SK-N-SH (cell line): ENCODE results near the gene EHD1. TPM values are rescaled to one million over a fixed set of nuclear protein-coding genes. Genes with fewer than 3 reads are reported as not detected.
A peak's percentile ranks its signal among the peaks of the same experiment; 100 is the strongest.

Experiments used
- CTCF ChIA-PET: fragments of 300-600, 350-600 bp; formaldehyde crosslinking; extraction: SDS; loops from one replicate; lab custom pipeline; 2021; lab: Yijun Ruan, JAX
- POLR2A ChIA-PET: fragments of 350-600 bp; sonication (Branson Sonifier 250); formaldehyde crosslinking; extraction: SDS; loops from one replicate; lab custom pipeline; 2020; ENCODE audit warnings: antibody characterized with exemption, inconsistent platforms; lab: Yijun Ruan, JAX
- DNase-seq: peaks from one replicate; pipeline ENCODE4 v3.0.0; 2012
- H2AFZ ChIP-seq: fragments of 200-600 bp; sonication (generic); 2 replicates; pipeline ENCODE4 v1.8.1; 2016; ENCODE audit warnings: antibody characterized with exemption, mild to moderate bottlenecking, low read depth
- H3F3A ChIP-seq: fragments of 200-600 bp; sonication (generic); replicated peaks from 2 replicates; pipeline ENCODE3; 2016; ENCODE audit warnings: antibody characterized with exemption, mild to moderate bottlenecking; ENCODE audit not compliant: insufficient read depth
- H3K27ac ChIP-seq, 2 experiments: fragments of 200-500 bp in 1 of 2; fragments of 200-600 bp in 1 of 2; sonication (Bioruptor generic) in 1 of 2; sonication (generic), shearing (Covaris generic) in 1 of 2; 2 replicates each; pipeline versions ENCODE4 v1.5.1 to v1.6.1; 2014 to 2016; ENCODE audit warnings: low read depth in 2 of 2, inconsistent platforms in 1 of 2, low read length in 1 of 2, mild to moderate bottlenecking in 1 of 2, mixed read lengths in 1 of 2
- H3K27me3 ChIP-seq: fragments of 200-600 bp; sonication (generic), shearing (Covaris generic); 2 replicates; pipeline ENCODE4 v1.6.1; 2016; ENCODE audit warnings: mixed run types; ENCODE audit not compliant: insufficient read depth
- H3K36me3 ChIP-seq, 2 experiments: fragments of 200-500 bp in 1 of 2; fragments of 200-600 bp in 1 of 2; sonication (Bioruptor generic) in 1 of 2; sonication (generic) in 1 of 2; replicated peaks in 1 of 2; 2 replicates each; pipeline versions ENCODE3 to v1.5.1; 2014 to 2016; ENCODE audit warnings: low read length in 1 of 2, mild to moderate bottlenecking in 1 of 2; ENCODE audit not compliant: insufficient read depth in 2 of 2, control insufficient read depth in 1 of 2
- H3K4me1 ChIP-seq, 2 experiments: fragments of 200-500 bp in 1 of 2; fragments of 200-600 bp in 1 of 2; sonication (Bioruptor generic) in 1 of 2; sonication (generic), shearing (Covaris generic) in 1 of 2; 2 replicates each; pipeline versions ENCODE4 v1.5.1 to v1.6.1; 2014 to 2016; ENCODE audit warnings: low read depth in 1 of 2, low read length in 1 of 2, mixed run types in 1 of 2; ENCODE audit not compliant: insufficient read depth in 2 of 2, control insufficient read depth in 1 of 2
- H3K4me2 ChIP-seq: fragments of 200-600 bp; sonication (generic), shearing (Covaris generic); 2 replicates; pipeline ENCODE4 v1.6.1; 2017; ENCODE audit warnings: mixed run types
- H3K4me3 ChIP-seq, 2 experiments: fragments of 200-500 bp in 1 of 2; fragments of 200-600 bp in 1 of 2; sonication (Bioruptor generic) in 1 of 2; sonication (generic), shearing (Covaris generic) in 1 of 2; 2 replicates each; pipeline versions ENCODE4 v1.5.1 to v1.8.1; 2014 to 2016; ENCODE audit warnings: low read depth in 2 of 2, inconsistent platforms in 1 of 2, low read length in 1 of 2, mild to moderate bottlenecking in 1 of 2, mixed read lengths in 1 of 2, moderate library complexity in 1 of 2
- H3K79me2 ChIP-seq: fragments of 200-600 bp; sonication (generic); 2 replicates; pipeline ENCODE4 v1.8.1; 2017; ENCODE audit warnings: mild to moderate bottlenecking; ENCODE audit not compliant: insufficient read depth
- H3K9ac ChIP-seq: fragments of 200-600 bp; sonication (generic); 2 replicates; pipeline ENCODE4 v1.6.1; 2017; ENCODE audit warnings: mixed run types
- H3K9me2 ChIP-seq: fragments of 200-600 bp; sonication (generic); 2 replicates; pipeline ENCODE4 v1.6.1; 2017; ENCODE audit warnings: mixed run types
- H3K9me3 ChIP-seq: fragments of 200-600 bp; sonication (generic); 2 replicates; pipeline ENCODE4 v1.6.1; 2017; ENCODE audit warnings: mixed run types, mild to moderate bottlenecking, moderate library complexity
- H4K20me1 ChIP-seq: fragments of 200-600 bp; sonication (generic); 2 replicates; pipeline ENCODE4 v1.6.1; 2017; ENCODE audit warnings: mild to moderate bottlenecking, mixed run types; ENCODE audit not compliant: insufficient read depth
- CHD2 ChIP-seq: fragments of 150-350 bp; IDR thresholded peaks from 2 replicates; pipeline ENCODE4 v1.6.1; 2018; ENCODE audit warnings: low read length; ENCODE audit not compliant: partially characterized antibody
- EP300 ChIP-seq, 2 experiments: IDR thresholded peaks; 2 replicates each; pipeline versions ENCODE4 v1.4.0 to v1.6.1; 2012; ENCODE audit warnings: borderline replicate concordance in 1 of 2, low read depth in 1 of 2, low read length in 1 of 2
- EZH2phosphoT487 ChIP-seq: fragments of 200-600 bp; sonication (generic); IDR thresholded peaks from 2 replicates; pipeline ENCODE4 v1.6.1; 2017; ENCODE audit warnings: low read depth, mixed run types, mild to moderate bottlenecking, antibody characterized with exemption, moderate library complexity, borderline replicate concordance
- FOSL2 ChIP-seq: IDR thresholded peaks from 2 replicates; pipeline ENCODE4 v1.4.0; 2012; ENCODE audit warnings: low read depth, mild to moderate bottlenecking, moderate library complexity, borderline replicate concordance
- GATA2 ChIP-seq: sonication (generic); formaldehyde crosslinking; IDR thresholded peaks from 2 replicates; pipeline ENCODE4 v1.5.0; 2020; ENCODE audit warnings: mild to moderate bottlenecking, missing genetic modification reagents
- MEF2A ChIP-seq: IDR thresholded peaks from 2 replicates; pipeline ENCODE4 v1.4.0; 2012; ENCODE audit warnings: low read depth, borderline replicate concordance
- NFIC ChIP-seq: IDR thresholded peaks from 2 replicates; pipeline ENCODE4 v1.4.0; 2012; ENCODE audit warnings: borderline replicate concordance
- PBX3 ChIP-seq: IDR thresholded peaks from 2 replicates; pipeline ENCODE4; 2012
- POLR2AphosphoS5 ChIP-seq: IDR thresholded peaks from 2 replicates; pipeline ENCODE4 v1.6.1; 2012; ENCODE audit warnings: low read depth, low read length
- RAD21 ChIP-seq: IDR thresholded peaks from 2 replicates; pipeline ENCODE4 v1.6.1; 2012; ENCODE audit warnings: mild to moderate bottlenecking, low read length
- REST ChIP-seq: IDR thresholded peaks from 2 replicates; pipeline ENCODE4 v1.6.1; 2012; ENCODE audit warnings: mild to moderate bottlenecking, low read depth, low read length, moderate library complexity
- RFX5 ChIP-seq: IDR thresholded peaks from 2 replicates; pipeline ENCODE4 v1.6.1; 2012; ENCODE audit warnings: mild to moderate bottlenecking, improper control_type of control experiment, low read length
- TCF12 ChIP-seq: IDR thresholded peaks from 2 replicates; pipeline ENCODE4 v1.4.0; 2012
- YY1 ChIP-seq: IDR thresholded peaks from 2 replicates; pipeline ENCODE4 v1.4.0; 2012; ENCODE audit warnings: low read depth, mild to moderate bottlenecking
- WGBS: methylation state at CpG from one replicate; pipeline ENCODE4 v1.1.6; 2017; ENCODE audit warnings: low lambda C conversion rate; 5-methylcytosine and 5-hydroxymethylcytosine counted together
- polyA plus RNA-seq, 3 experiments: library from polyadenylated mRNA; depleted of rRNA; stranded (reverse); fragments of >200 nt; gene quantifications; 2 replicates each; pipeline ENCODE4 v1.2.3, GENCODE V29; 2012

Gene EHD1
- polyA plus RNA-seq, 1 of the 3 experiments (the other 2 are of a cell fraction) = 93.3 TPM

- H3K27ac ChIP-seq = no peak overlapping the region
- 0 out of 2 replicates have a peak overlapping the region, but pooled peaks have one; percentile 68 for H3K4me2 ChIP-seq
- H3K9me2 ChIP-seq = no peaks in the 10 kb centered on the region
- H3K4me3 ChIP-seq = no peak overlapping the region
- no peaks in the 10 kb centered on the region for H3K27me3 ChIP-seq
- no peak overlapping the region for H2AFZ ChIP-seq
- peaks cover 8 to 28% of the 10 kb centered on the region in 2 experiments; a peak in 3 of 4 replicates for H3K4me1 ChIP-seq
- TF ChIP-seq GATA2 (no peak), EP300 (IDR thresholded peaks at IDR 0.05; ENCODE audit: borderline replicate concordance in 1 of 2, low read depth in 1 of 2, low read length in 1 of 2) (no peak), EZH2phosphoT487 (no peak), PBX3 (no peak), REST (no peak), FOSL2 (no peak), TCF12 (no peak), POLR2AphosphoS5 (no peak), NFIC (no peak), RAD21 (no peak)
- ChIA-PET POLR2A (no interaction called here), CTCF (interaction anchor here (0.9 to 3.8 kb wide), 6 partner anchors 8 to 27 kb away, joined by 3 to 34 read pairs (median 4); no protein-coding TSS in a partner anchor)
- 92% methylated on average over 23 of the region's 28 CpGs for WGBS
- peaks cover 15 to 16% of the 10 kb centered on the region in 2 experiments for H3K36me3 ChIP-seq
- H3K79me2 ChIP-seq = peaks cover 95% of the 10 kb centered on the region
- H3K9ac ChIP-seq = no peak overlapping the region
- peaks cover 94% of the 10 kb centered on the region for H4K20me1 ChIP-seq
- DNase-seq = no peak
- no peaks in the 10 kb centered on the region for H3K9me3 ChIP-seq
- peaks cover 17% of the 10 kb centered on the region for H3F3A ChIP-seq
These were observed 10.5 kb downstream of the EHD1 start for GRCh38 chr11:64867748-64868462.

- ChIA-PET POLR2A (interaction anchor here (1.4 kb wide), 1 partner anchor 12 kb away, joined by 4 read pairs; the partner anchor contains the start of gene EHD1), CTCF (interaction anchor here (0.7 to 2.3 kb wide), 5 partner anchors 22 to 377 kb away, joined by 3 to 6 read pairs (median 3); partner anchors contain the start of gene BATF2)
- Histone ChIP-seq H3K9me3 (no peaks in the 10 kb centered on the region), H4K20me1 (peaks cover 93% of the 10 kb centered on the region), H3K27me3 (no peaks in the 10 kb centered on the region), H3K4me3 (no peak overlapping the region), H3K9ac (no peak overlapping the region), H3K27ac (peak overlapping the region in 1 of 2 experiments; percentile 12; a peak in 2 of 4 replicates), H3F3A (peaks cover 23% of the 10 kb centered on the region), H3K4me1 (peaks cover 6 to 25% of the 10 kb centered on the region in 2 experiments; a peak in 3 of 4 replicates), H2AFZ (no peak overlapping the region), H3K4me2 (no peak overlapping the region), H3K9me2 (no peaks in the 10 kb centered on the region), H3K79me2 (peaks cover 96% of the 10 kb centered on the region), H3K36me3 (peaks cover 2 to 7% of the 10 kb centered on the region in 2 experiments)
- 99% methylated on average over 4 of the region's 4 CpGs for WGBS
- DNase-seq = no peak
- TF ChIP-seq RFX5 (no peak), PBX3 (no peak), MEF2A (no peak), CHD2 (no peak), EP300 (IDR thresholded peaks at IDR 0.05; ENCODE audit: borderline replicate concordance in 1 of 2, low read depth in 1 of 2, low read length in 1 of 2) (no peak), NFIC (no peak), YY1 (no peak), FOSL2 (no peak), REST (no peak)
These were observed 12.3 kb downstream of the EHD1 start for GRCh38 chr11:64866173-64866491.
